ENCODE results near the gene COA8.

GRCh38 chr14:103581954-103582703 lies 19.4 kb downstream of the COA8 start:
- no peak for TF ChIP-seq CTCF (IDR thresholded peaks at IDR 0.05)
- no peak for TF ChIP-seq POLR2A (IDR thresholded peaks at IDR 0.05)
